ENCODE results near the gene RAB22A.
"Not testable (repeated sequence)": the region's sequence is repeated elsewhere in the genome, so short reads cannot be mapped to it uniquely, and the experiment has no call there.

Gene RAB22A

DNA sequence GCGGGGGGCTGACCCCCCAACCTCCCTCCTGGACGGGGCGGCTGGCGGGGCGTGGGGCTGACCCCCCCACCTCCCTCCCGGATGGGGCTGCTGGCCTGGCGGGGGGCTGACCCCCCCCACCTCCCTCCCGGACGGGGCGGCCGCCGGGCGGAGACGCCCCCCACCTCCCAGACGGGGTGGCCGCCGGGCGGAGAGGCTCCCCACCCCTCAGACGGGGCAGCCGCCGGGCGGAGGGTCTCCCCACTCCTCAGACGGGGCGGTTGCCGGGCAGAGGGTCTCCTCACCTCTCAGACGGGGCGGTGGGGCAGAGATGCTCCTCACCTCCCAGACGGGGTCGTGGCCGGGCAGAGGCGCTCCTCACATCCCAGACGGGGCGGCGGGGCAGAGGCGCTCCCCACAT is 104.7 kb downstream of the RAB22A start:
- not testable (repeated sequence) for DNase-seq (ENCODE audit: low read depth in 2 of 2)

GRCh38 chr20:58414786-58415185 is 105.3 kb downstream of the RAB22A start:
- not testable (repeated sequence) for DNase-seq (ENCODE audit: low read depth in 2 of 2)

DNA sequence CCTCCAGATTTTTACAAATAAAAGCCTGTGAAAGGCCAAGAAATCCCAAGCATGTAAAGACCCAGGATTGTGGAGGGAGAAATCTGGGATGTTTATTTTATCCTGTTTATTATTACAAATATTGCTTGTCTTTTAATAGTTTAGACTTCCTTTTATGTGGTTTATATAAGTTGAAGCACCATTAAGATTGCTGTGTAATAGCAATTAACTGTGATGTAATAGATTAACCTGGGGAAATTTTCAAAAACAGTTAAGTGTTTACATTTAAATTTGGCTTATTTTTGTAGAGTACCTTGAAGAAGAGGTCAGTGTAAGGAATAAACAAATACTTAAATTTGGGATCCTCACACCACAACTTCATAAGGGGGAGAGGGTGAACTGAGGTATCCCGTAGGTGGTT is 106.5 kb downstream of the RAB22A start:
- DNase-seq (ENCODE audit: low read depth in 2 of 2): no peak

DNA sequence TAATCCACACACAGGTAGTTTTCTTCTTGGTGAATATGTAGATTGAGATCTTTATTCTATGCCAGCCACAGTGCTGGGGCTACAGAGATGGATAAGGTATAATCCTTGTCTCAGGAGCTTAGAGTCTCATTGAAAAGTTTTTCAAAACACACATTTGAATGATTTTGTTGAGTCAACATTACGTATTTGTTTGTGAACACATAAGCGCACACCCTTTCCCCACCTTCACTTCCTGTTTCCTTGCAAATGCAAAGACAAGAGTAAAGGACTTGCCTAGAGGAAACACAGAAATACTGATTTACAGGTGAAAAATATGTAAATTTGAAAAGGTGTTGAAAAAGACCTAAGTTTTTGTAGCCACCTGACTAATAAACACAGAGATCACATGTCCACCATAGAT is 107.3 kb downstream of the RAB22A start:
- no peak for DNase-seq (ENCODE audit: low read depth in 2 of 2)

All from stimulated activated CD4-positive, alpha-beta T cell treated with anti-CD3 and anti-CD28 coated beads, Interleukin-4, amount 100 ng/mL, for 48 hours (primary cell).